Measurements from ENCODE around the gene NHEJ1.

DNA sequence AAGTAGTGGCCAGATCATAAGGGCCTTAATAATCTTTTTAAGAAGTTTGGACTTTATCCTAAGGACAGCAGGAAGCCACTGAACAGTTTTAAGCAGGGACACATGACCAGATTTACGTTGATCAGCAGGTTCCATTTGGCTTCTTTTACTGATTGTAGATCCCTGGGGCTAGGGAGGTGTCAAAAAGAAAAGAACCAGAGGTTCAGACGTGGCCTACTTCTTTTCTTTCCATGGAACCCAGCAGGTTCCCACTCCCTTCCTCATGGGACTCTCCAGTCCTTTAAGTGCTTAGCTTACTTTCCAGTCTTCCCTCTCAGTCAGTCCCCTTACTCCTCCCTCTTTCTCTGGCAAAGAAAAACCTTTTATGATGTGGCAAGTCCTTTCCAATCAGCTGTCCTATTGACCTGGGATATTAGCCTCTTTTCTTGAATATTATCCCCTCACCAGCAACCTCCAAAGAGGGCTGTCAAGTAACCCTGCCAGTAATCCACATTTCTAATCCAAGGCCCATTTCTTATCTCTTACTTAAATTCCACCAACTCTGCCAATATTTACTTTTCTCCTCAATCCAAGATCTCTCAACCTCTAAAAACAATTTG lies 33.5 kb downstream of the NHEJ1 start:
- no peak for TF ChIP-seq POLR2AphosphoS5 (IDR thresholded peaks at IDR 0.05; ENCODE audit: low read depth, low read length)
- no peak for TF ChIP-seq TAF1 (IDR thresholded peaks at IDR 0.05; ENCODE audit: low read depth, low read length)
- no peak for TF ChIP-seq POLR2A (IDR thresholded peaks at IDR 0.05; ENCODE audit: low read depth, low read length)

Measured in GM12891 (cell line).